HCT116 (cell line): ENCODE data around the gene ACP6. TPM values are rescaled to one million over a fixed set of nuclear protein-coding genes. Genes with fewer than 3 reads are reported as not detected.

Experiments
- ATAC-seq: fragments of 200-7000 bp; cut with Tn5 transposase; 2 replicates; pipeline ENCODE4 v1.9.1; 2020; ENCODE audit warnings: mild to moderate bottlenecking, moderate library complexity
- BruUV-seq: library from RNA; stranded (reverse); fragments of 400-500 nt; replicated peaks from 2 replicates; lab custom pipeline; 2021; lab: Mats Ljungman, UMichigan
- CTCF ChIA-PET: fragments of 300-600 bp; sonication (Branson Sonifier 250); formaldehyde crosslinking; loops from one replicate; lab custom pipeline; 2021; ENCODE audit warnings: antibody characterized with exemption; lab: Charles Lee
- POLR2A ChIA-PET: fragments of 300-600, 350-600 bp; sonication (Branson Sonifier 250); formaldehyde crosslinking; loops from one replicate; lab custom pipeline; 2021; ENCODE audit warnings: antibody characterized with exemption; lab: Charles Lee
- RAD21 ChIA-PET, 2 experiments: fragments of 300-600 bp; sonication (Branson Sonifier 250); formaldehyde crosslinking; loops; one replicate each; lab custom pipeline; 2023; ENCODE audit warnings: low total read pairs in 2 of 2; ENCODE audit not compliant: uncharacterized antibody in 2 of 2, unreplicated experiment in 2 of 2, low non-redundant PET in 1 of 2; lab: Charles Lee
- DNase-seq: peaks from one replicate; pipeline ENCODE4 v3.0.0-alpha.2; 2010; ENCODE audit warnings: low read depth, low spot score
- H2AFZ ChIP-seq: fragments of 200-600 bp; shearing (Covaris generic), sonication (generic); 2 replicates; pipeline ENCODE4 v1.6.1; 2017; ENCODE audit warnings: low read depth, mixed run types, mixed read lengths, antibody characterized with exemption, low read length; ENCODE audit not compliant: poor library complexity, severe bottlenecking
- H3K27ac ChIP-seq: 2 replicates; pipeline ENCODE4 v1.5.1; 2012; ENCODE audit warnings: low read depth, low read length
- H3K27me3 ChIP-seq: fragments of 200-600 bp; sonication (generic); 2 replicates; pipeline ENCODE4 v1.6.1; 2016; ENCODE audit warnings: mixed run types, low read length, mixed read lengths; ENCODE audit not compliant: insufficient read depth
- H3K36me3 ChIP-seq, 2 experiments: fragments of 200-500 bp in 1 of 2; fragments of 200-600 bp in 1 of 2; sonication (Bioruptor generic) in 1 of 2; sonication (generic) in 1 of 2; 2 replicates each; pipeline versions ENCODE4 v1.5.1 to v1.6.1; 2014 to 2016; ENCODE audit warnings: low read length in 2 of 2, inconsistent platforms in 1 of 2, mixed read lengths in 1 of 2, mixed run types in 1 of 2; ENCODE audit not compliant: insufficient read depth in 2 of 2, control insufficient read depth in 1 of 2
- H3K4me1 ChIP-seq, 2 experiments: fragments of 200-600 bp in 1 of 2; sonication (generic) in 1 of 2; 2 replicates each; pipeline versions ENCODE4 v1.5.1 to v1.6.1; 2012 to 2017; ENCODE audit warnings: low read length in 2 of 2, inconsistent platforms in 1 of 2, mild to moderate bottlenecking in 1 of 2, mixed read lengths in 1 of 2, mixed run types in 1 of 2, moderate library complexity in 1 of 2; ENCODE audit not compliant: insufficient read depth in 2 of 2, control insufficient read depth in 1 of 2
- H3K4me2 ChIP-seq: fragments of 200-600 bp; sonication (generic); 2 replicates; pipeline ENCODE4 v1.6.1; 2017; ENCODE audit warnings: mixed run types, low read length, mixed read lengths
- H3K4me3 ChIP-seq, 2 experiments: fragments of 200-600 bp in 1 of 2; sonication (generic) in 1 of 2; replicated peaks in 1 of 2; 2 replicates each; pipeline ENCODE4 v1.5.1; 2011 to 2016; ENCODE audit warnings: low read length in 2 of 2, control low read depth in 1 of 2, low read depth in 1 of 2, mild to moderate bottlenecking in 1 of 2, mixed read lengths in 1 of 2, mixed run types in 1 of 2
- H3K79me2 ChIP-seq: fragments of 200-600 bp; sonication (generic); 2 replicates; pipeline ENCODE4 v1.6.1; 2017; ENCODE audit warnings: mild to moderate bottlenecking, mixed run types, low read length, moderate library complexity, mixed read lengths; ENCODE audit not compliant: insufficient read depth
- H3K9ac ChIP-seq: fragments of 200-600 bp; sonication (generic); 2 replicates; pipeline ENCODE4 v1.6.1; 2016; ENCODE audit warnings: low read length, mixed read lengths
- H3K9me2 ChIP-seq: fragments of 200-600 bp; sonication (generic), shearing (Covaris generic); 2 replicates; pipeline ENCODE4 v1.6.1; 2017; ENCODE audit warnings: mixed run types, mild to moderate bottlenecking, moderate library complexity; ENCODE audit not compliant: insufficient read depth
- H3K9me3 ChIP-seq, 2 experiments: fragments of 200-500 bp in 1 of 2; fragments of 200-600 bp in 1 of 2; sonication (Bioruptor generic) in 1 of 2; sonication (generic) in 1 of 2; 2 replicates each; pipeline ENCODE4 v1.6.1; 2014 to 2017; ENCODE audit warnings: low read length in 2 of 2, mixed read lengths in 2 of 2, inconsistent platforms in 1 of 2, low read depth in 1 of 2, mild to moderate bottlenecking in 1 of 2, mixed run types in 1 of 2, moderate library complexity in 1 of 2; ENCODE audit not compliant: control insufficient read depth in 1 of 2, insufficient read depth in 1 of 2
- H4K20me1 ChIP-seq: fragments of 200-600 bp; sonication (generic), shearing (Covaris generic); 2 replicates; pipeline ENCODE4 v1.6.1; 2017; ENCODE audit warnings: mixed run types, mild to moderate bottlenecking, moderate library complexity; ENCODE audit not compliant: insufficient read depth
- ELF1 ChIP-seq: IDR thresholded peaks from 2 replicates; pipeline ENCODE4 v1.6.1; 2012; ENCODE audit warnings: low read depth, borderline replicate concordance
- POLR2AphosphoS5 ChIP-seq: IDR thresholded peaks from 2 replicates; pipeline ENCODE4 v1.6.1; 2011; ENCODE audit warnings: mild to moderate bottlenecking, low read depth, low read length, moderate library complexity
- SP1 ChIP-seq: IDR thresholded peaks from 2 replicates; pipeline ENCODE4 v1.6.1; 2012; ENCODE audit warnings: low read depth
- TCF7L2 ChIP-seq: IDR thresholded peaks from 2 replicates; pipeline ENCODE4 v1.7.0; 2011; ENCODE audit warnings: borderline replicate concordance, inconsistent platforms; ENCODE audit not compliant: insufficient read depth, insufficient read length; ENCODE audit errors: extremely low read depth
- intact Hi-C: fragments of 100-400 bp; cut with micrococcal nuclease; formaldehyde crosslinking; loops from 2 replicates; pipeline ENCODE4 v1.10.0; 2022
- total RNA-seq: library from RNA; stranded (reverse); gene quantifications from one replicate; pipeline ENCODE4 v1.2.1, GENCODE V29; 2021; ENCODE audit not compliant: unreplicated experiment
- TF ChIP-seq, protein P1 (sequence below): IDR thresholded peaks from 2 replicates; pipeline ENCODE4 v1.6.1; 2012

ACP6 gene
- total RNA-seq, 1 experiment from 2014 or later, result 26.4 TPM

DNA sequence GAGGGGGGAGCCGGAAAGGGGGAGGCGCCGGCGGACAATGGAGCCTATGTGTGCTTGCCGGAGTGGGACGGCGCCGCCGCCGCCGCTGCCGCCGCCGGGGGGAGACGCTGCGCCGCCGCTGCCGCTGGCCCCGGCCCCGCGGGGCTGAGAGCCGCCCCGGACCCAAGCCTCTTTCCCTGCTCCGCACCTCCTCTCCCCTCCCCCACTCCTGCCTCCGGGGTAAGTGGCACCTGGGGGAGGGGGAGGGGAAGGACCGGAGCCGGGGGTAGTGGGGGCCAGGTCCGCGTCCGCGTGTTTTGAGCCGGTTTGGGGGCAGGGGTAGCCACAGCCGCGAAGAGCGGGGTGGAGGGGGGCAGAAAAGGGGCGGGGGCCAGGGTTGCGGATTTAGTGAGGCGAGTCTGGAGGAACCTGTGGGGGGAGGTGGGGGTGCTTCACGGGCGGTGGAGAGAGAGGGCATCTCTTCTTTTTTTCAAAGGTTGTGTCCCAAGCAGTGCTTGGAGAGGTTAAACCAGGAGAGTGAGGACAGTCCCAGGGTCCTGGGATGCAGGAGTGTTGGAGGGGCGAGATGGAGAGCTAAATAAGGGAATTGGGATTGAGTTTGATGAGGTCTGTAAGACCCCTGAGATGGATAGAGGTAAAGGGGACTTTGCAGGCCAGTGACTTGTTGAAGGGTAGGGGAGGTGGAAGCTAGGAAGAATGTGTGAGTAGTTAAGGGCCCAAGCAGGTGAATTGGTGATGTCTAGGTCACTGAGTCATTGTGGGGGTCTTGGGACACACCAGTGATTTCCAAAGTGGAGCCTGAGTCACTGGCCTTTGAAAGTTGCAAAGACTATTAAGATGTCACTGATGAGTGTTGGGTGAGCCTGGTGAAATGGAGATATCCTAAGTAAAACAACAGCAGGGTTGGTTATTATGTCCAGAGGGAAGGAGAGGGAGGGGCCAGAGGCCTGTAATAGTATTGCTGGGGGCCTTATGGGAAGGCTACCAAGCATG lies 69.9 kb downstream of the ACP6 start:
- Histone ChIP-seq H3K9me2 (no peaks in the 10 kb centered on the region), H3K36me3 (0 out of 4 replicates have a peak, but pooled peaks cover 0 to 2% of the 10 kb centered on the region in 2 experiments), H3K4me2 (peak overlapping the region; percentile 93), H3K9ac (peak overlapping the region; percentile 69), H3K4me3 (peak overlapping the region; percentile 53 to 77), H3K9me3 (no peaks in the 10 kb centered on the region), H3K27ac (peak overlapping the region; percentile 38; the same call in 1 of the 2 replicates), H3K4me1 (peaks cover 3 to 18% of the 10 kb centered on the region in 2 experiments; a peak in 3 of 4 replicates), H3K27me3 (no peaks in the 10 kb centered on the region), H4K20me1 (no peaks in the 10 kb centered on the region), H3K79me2 (peaks cover 19% of the 10 kb centered on the region), H2AFZ (no peak overlapping the region)
- ChIA-PET CTCF (no interaction called here), POLR2A (interaction anchor here (1.0 kb wide), 1 partner anchor 10 kb away, joined by 4 read pairs; no protein-coding TSS in a partner anchor), RAD21 (no interaction called here)
- no peak for DNase-seq
- intact Hi-C loops, result no loop called here
- BruUV-seq, result TSS peak; percentile 41
- ATAC-seq, result no peak
- TF ChIP-seq POLR2AphosphoS5 (peak; percentile 43), TCF7L2 (no peak)

DNA sequence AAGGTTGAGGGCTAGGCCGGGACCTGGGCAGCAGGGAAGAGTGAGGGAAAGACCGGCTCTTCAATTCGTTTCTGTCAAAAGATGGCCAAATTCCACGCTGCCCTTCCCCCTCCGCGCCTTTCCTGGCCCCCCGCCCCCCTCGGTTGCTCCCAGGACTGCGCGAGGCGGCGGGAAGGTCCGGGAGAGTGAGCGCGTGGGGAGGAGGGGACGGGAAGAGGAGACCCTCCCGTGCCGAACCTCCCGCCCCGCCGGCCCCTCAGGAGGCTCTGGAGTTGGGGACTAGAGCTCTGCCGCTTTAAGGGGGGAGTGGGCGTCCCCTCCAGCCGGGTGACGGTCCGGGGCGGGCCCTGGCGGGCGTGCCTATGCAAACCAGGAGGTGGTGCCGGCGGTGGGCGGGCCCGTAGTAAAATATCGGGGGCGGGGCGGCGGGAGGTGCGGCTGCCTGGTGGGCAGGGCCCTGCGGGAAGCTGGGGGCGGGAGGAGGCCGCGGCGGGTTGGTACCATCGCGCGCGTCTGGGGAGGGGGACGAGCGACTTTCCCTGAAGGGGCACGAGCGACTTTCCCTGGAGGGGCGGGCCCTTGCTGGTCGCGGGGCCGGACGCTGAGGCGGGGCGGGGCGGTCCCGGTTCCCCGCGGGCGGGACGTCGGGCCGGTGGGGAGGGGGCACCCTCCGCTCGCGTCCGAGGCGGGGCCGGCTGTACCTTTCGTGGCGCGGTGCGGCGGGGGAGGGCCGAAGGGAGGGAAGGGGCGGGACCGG lies 70.8 kb downstream of the ACP6 start:
- Histone ChIP-seq H3K9me2 (no peaks in the 10 kb centered on the region), H3K27me3 (no peaks in the 10 kb centered on the region), H3K27ac (peak overlapping the region; percentile 38; the same call in 1 of the 2 replicates), H4K20me1 (no peaks in the 10 kb centered on the region), H3K9me3 (no peaks in the 10 kb centered on the region), H3K4me2 (peak overlapping the region; percentile 85), H3K79me2 (peaks cover 19% of the 10 kb centered on the region), H3K4me1 (peaks cover 3 to 18% of the 10 kb centered on the region in 2 experiments; a peak in 3 of 4 replicates), H2AFZ (no peak overlapping the region), H3K4me3 (peak overlapping the region; percentile 48 to 77), H3K36me3 (no peaks in the 10 kb centered on the region), H3K9ac (peak overlapping the region; percentile 61)
- no TSS peak for BruUV-seq
- DNase-seq, result peak; percentile 77
- intact Hi-C loops, result loop anchor here (1.0 kb wide), 1 partner anchor 58 kb away; the partner anchor contains the start of gene BCL9
- RAD21 ChIA-PET, result interaction anchor here in 1 of 2 experiments (0.6 to 0.8 kb wide), 3 partner anchors 44 to 293 kb away, joined by 3 to 4 read pairs (median 3); no protein-coding TSS in a partner anchor
- POLR2A ChIA-PET, result interaction anchor here (0.6 to 1.0 kb wide), 3 partner anchors 10 to 72 kb away, joined by 4 to 8 read pairs (median 4); no protein-coding TSS in a partner anchor
- CTCF ChIA-PET, result interaction anchor here (0.6 kb wide), 1 partner anchor 31 kb away, joined by 5 read pairs; no protein-coding TSS in a partner anchor
- peak; percentile 88 for ATAC-seq
- TF ChIP-seq, protein P1, sequence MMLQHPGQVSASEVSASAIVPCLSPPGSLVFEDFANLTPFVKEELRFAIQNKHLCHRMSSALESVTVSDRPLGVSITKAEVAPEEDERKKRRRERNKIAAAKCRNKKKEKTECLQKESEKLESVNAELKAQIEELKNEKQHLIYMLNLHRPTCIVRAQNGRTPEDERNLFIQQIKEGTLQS, result no peak
- peak; percentile 56; the same call in 1 of the 2 replicates for TF ChIP-seq SP1
- TF ChIP-seq ELF1, result no peak
- TF ChIP-seq POLR2AphosphoS5, result peak; percentile 47; the same call in 1 of the 2 replicates
- TF ChIP-seq, all 23 proteins: peak for 2
